Endothelial cell (in vitro differentiated cells): ENCODE data around the gene RUFY1. TPM values are rescaled to one million over a fixed set of nuclear protein-coding genes. Genes with fewer than 3 reads are reported as not detected.
"Not testable (repeated sequence)": the region's sequence is repeated elsewhere in the genome, so short reads cannot be mapped to it uniquely, and the experiment has no call there.

Experiments used
- DNase-seq: peaks from one replicate; pipeline ENCODE4 v3.0.0; 2021; ENCODE audit warnings: low spot score
- H3K27ac Mint-ChIP-seq: one replicate; pipeline ENCODE4 v1.8.0; 2021; ENCODE audit warnings: mixed read lengths, inconsistent platforms; ENCODE audit not compliant: unreplicated experiment
- H3K27me3 Mint-ChIP-seq: one replicate; pipeline ENCODE4 v1.8.0; 2021; ENCODE audit warnings: mild to moderate bottlenecking, moderate library complexity, mixed read lengths, inconsistent platforms; ENCODE audit not compliant: unreplicated experiment
- H3K36me3 Mint-ChIP-seq: one replicate; pipeline ENCODE4 v1.8.0; 2021; ENCODE audit warnings: mild to moderate bottlenecking, low read depth, mixed read lengths, inconsistent platforms; ENCODE audit not compliant: unreplicated experiment
- H3K4me1 Mint-ChIP-seq: one replicate; pipeline ENCODE4 v1.8.0; 2021; ENCODE audit warnings: mild to moderate bottlenecking, mixed read lengths, inconsistent platforms; ENCODE audit not compliant: unreplicated experiment
- H3K4me3 Mint-ChIP-seq: one replicate; pipeline ENCODE4 v1.8.0; 2021; ENCODE audit warnings: mild to moderate bottlenecking, mixed read lengths, inconsistent platforms; ENCODE audit not compliant: unreplicated experiment
- H3K9me3 Mint-ChIP-seq: one replicate; pipeline ENCODE4 v1.8.0; 2021; ENCODE audit warnings: mixed read lengths, inconsistent platforms; ENCODE audit not compliant: unreplicated experiment
- long read RNA-seq: library from polyadenylated mRNA; unstranded; transcript quantifications from one replicate; pipeline ENCODE4 v2.0.0, GENCODE V29; 2020; ENCODE audit not compliant: unreplicated experiment
- total RNA-seq: library from RNA; stranded (reverse); fragmentation: NEBNext Ultra II Directional; extraction: Animal tissue kit (Norgen Biotek cat#: 25700); gene quantifications from one replicate; pipeline ENCODE4 v1.2.1, GENCODE V29; 2021; ENCODE audit not compliant: unreplicated experiment
- TF ChIP-seq, protein P1 (sequence below): fragments of 200-600 bp; sonication (generic); IDR thresholded peaks from one replicate; pipeline ENCODE4 v1.5.0; 2021; ENCODE audit warnings: antibody characterized with exemption; ENCODE audit not compliant: unreplicated experiment

RUFY1 gene
- total RNA-seq = 30.5 TPM
- long read RNA-seq, partial matches to known transcripts = 2 of 7 reads
- long read RNA-seq, other reads (novel, unspliced or antisense) = 0 of 7 reads

GRCh38 chr5:179550511-179551342, at the start of gene RUFY1:
TSS of gene RUFY1 (plus strand) at chr5:179550554. CDS start at chr5:179550570, 16 bp downstream.
- Mint-ChIP-seq H3K9me3 (no peaks in the 10 kb centered on the region), H3K4me3 (peak within 1 kb of the TSS; percentile 97), H3K36me3 (peaks cover 4% of the 10 kb centered on the region), H3K27me3 (peaks cover 12% of the 10 kb centered on the region), H3K27ac (peak within 1 kb of the TSS; percentile 97), H3K4me1 (peaks cover 25% of the 10 kb centered on the region)
- DNase-seq = peak; percentile 82
- TF ChIP-seq, protein P1, sequence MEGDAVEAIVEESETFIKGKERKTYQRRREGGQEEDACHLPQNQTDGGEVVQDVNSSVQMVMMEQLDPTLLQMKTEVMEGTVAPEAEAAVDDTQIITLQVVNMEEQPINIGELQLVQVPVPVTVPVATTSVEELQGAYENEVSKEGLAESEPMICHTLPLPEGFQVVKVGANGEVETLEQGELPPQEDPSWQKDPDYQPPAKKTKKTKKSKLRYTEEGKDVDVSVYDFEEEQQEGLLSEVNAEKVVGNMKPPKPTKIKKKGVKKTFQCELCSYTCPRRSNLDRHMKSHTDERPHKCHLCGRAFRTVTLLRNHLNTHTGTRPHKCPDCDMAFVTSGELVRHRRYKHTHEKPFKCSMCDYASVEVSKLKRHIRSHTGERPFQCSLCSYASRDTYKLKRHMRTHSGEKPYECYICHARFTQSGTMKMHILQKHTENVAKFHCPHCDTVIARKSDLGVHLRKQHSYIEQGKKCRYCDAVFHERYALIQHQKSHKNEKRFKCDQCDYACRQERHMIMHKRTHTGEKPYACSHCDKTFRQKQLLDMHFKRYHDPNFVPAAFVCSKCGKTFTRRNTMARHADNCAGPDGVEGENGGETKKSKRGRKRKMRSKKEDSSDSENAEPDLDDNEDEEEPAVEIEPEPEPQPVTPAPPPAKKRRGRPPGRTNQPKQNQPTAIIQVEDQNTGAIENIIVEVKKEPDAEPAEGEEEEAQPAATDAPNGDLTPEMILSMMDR = peak; percentile 10

GRCh38 chr5:179501997-179502396, 48.4 kb upstream of the RUFY1 start:
- H3K27ac Mint-ChIP-seq, H3K9me3 Mint-ChIP-seq, H3K36me3 Mint-ChIP-seq, DNase-seq, H3K4me1 Mint-ChIP-seq, H3K4me3 Mint-ChIP-seq, H3K27me3 Mint-ChIP-seq: not testable (repeated sequence)

GRCh38 chr5:179502420-179502819, 47.9 kb upstream of the RUFY1 start:
- DNase-seq, H3K27ac Mint-ChIP-seq, H3K4me1 Mint-ChIP-seq, H3K9me3 Mint-ChIP-seq, H3K4me3 Mint-ChIP-seq, H3K27me3 Mint-ChIP-seq, H3K36me3 Mint-ChIP-seq: not testable (repeated sequence)

DNA sequence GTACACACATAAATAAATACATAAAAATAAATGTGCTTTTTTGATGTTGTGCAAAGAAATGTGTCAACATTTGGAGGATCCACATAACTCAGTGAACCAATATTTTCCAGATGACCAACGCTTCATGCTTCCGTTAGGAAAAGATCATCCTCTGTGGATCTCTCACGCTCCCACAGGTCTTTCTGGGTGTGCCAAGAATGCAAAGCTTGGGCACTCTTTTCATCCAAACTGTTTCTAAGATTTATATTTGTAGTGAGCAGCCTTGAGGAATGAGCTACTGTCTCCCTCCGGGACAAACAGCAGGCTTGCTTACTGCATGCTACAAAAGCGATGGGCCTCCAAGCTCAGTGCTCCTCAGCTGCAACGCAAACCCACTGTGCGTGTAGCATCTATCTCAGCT, 46.2 kb upstream of the RUFY1 start:
- DNase-seq = no peak
- Mint-ChIP-seq H3K9me3 (no peaks in the 10 kb centered on the region), H3K4me1 (no peaks in the 10 kb centered on the region), H3K27me3 (no peaks in the 10 kb centered on the region), H3K4me3 (no peak overlapping the region), H3K27ac (no peak overlapping the region), H3K36me3 (peaks cover 3% of the 10 kb centered on the region)
- TF ChIP-seq, protein P1 = no peak

DNA sequence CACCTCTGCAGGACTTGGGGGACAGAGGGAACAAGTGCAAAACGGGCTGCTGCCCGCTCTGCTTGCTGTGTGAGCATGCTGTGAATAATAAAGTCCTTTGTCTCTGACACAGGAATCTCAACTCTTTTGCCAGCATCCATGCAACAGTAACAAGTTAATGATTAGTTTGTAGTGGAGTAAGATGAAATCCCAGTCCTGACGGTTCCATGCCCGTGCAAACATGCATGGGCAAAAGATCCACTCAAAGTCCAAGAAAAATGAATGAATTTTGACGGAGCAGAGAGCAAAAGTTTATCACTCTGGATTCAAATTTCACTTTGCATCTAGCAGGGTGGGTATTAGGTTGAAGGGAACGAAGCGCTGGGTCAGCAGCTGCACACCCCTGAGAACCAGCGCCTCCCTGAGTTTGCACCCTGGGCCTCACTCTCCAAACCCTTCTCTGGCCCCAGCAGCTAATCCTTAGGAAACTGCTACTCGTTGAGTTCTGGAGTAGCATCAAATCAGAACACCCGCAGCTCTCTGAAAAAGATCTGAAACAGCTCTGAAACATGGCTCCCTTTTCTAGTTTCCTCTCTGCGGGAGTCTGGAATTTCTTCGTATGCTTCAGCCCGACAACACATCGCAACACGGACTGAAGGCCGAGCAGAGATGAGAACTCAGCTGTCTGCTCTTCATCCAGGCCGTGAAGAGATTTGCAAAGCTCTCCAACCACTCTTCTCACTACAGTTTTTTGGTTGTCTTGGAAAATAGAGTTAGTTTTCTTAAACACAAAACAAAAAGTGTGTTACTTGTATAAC, 45.6 kb upstream of the RUFY1 start:
- no peak for DNase-seq
- H3K27me3 Mint-ChIP-seq = no peaks in the 10 kb centered on the region
- no peaks in the 10 kb centered on the region for H3K4me1 Mint-ChIP-seq
- no peak overlapping the region for H3K4me3 Mint-ChIP-seq
- no peak overlapping the region for H3K27ac Mint-ChIP-seq
- TF ChIP-seq, protein P1 = no peak
- no peaks in the 10 kb centered on the region for H3K9me3 Mint-ChIP-seq
- H3K36me3 Mint-ChIP-seq = peaks cover 3% of the 10 kb centered on the region
